IPS-11a (cell line): Measurements from ENCODE around the gene SLC4A1.

Source experiments
- H3K4me3 ChIP-seq: one replicate; pipeline ENCODE4 v1.5.1; 2013; ENCODE audit warnings: low read depth, low read length, control low read depth

SLC4A1 gene

GRCh38 chr17:44207743-44208142, 60.2 kb downstream of the SLC4A1 start:
- H3K4me3 ChIP-seq, result no peak overlapping the region

GRCh38 chr17:44207319-44207718, 60.6 kb downstream of the SLC4A1 start:
- no peak overlapping the region for H3K4me3 ChIP-seq

- H3K4me3 ChIP-seq, result no peak overlapping the region
These were observed 61.1 kb downstream of the SLC4A1 start for GRCh38 chr17:44206825-44207155.

- no peak overlapping the region for H3K4me3 ChIP-seq
These were observed 61.7 kb downstream of the SLC4A1 start for GRCh38 chr17:44205962-44206824.

GRCh38 chr17:44204441-44204882, 63.5 kb downstream of the SLC4A1 start:
- H3K4me3 ChIP-seq, result no peak overlapping the region

- H3K4me3 ChIP-seq, result no peak overlapping the region
These were observed 64.0 kb downstream of the SLC4A1 start for GRCh38 chr17:44203731-44204440.

- H3K4me3 ChIP-seq, result no peak overlapping the region
These were observed 65.2 kb downstream of the SLC4A1 start for GRCh38 chr17:44202756-44203155.

GRCh38 chr17:44200478-44201155, 67.3 kb downstream of the SLC4A1 start:
- peak overlapping the region; percentile 72 for H3K4me3 ChIP-seq

GRCh38 chr17:44199553-44200477, 68.1 kb downstream of the SLC4A1 start, which contains the start of gene ATXN7L3:
Gene ATXN7L3, minus strand, starts transcription at chr17:44199884. Its CDS starts 1,814 bp downstream, at chr17:44198070.
- H3K4me3 ChIP-seq, result peak within 1 kb of the TSS; percentile 81

GRCh38 chr17:44198721-44199552, 69.0 kb downstream of the SLC4A1 start:
- H3K4me3 ChIP-seq, result peak overlapping the region; percentile 81
